Measurements from ENCODE around the gene UBE2G2.

GRCh38 chr21:44734026-44734745, 67.4 kb downstream of the UBE2G2 start:
- TF ChIP-seq REST (IDR thresholded peaks at IDR 0.05; ENCODE audit: borderline replicate concordance) = no peak
- no peak for TF ChIP-seq CTCF (IDR thresholded peaks at IDR 0.05; ENCODE audit: poor library complexity, severe bottlenecking)
- TF ChIP-seq EZH2 (IDR thresholded peaks at IDR 0.05; ENCODE audit: borderline replicate concordance, insufficient read depth, low read length, poor library complexity, severe bottlenecking) = no peak
- no peak for TF ChIP-seq RAD21 (conservative IDR thresholded peaks at IDR 0.05)

All from neural cell (in vitro differentiated cells).